Measurements from ENCODE around the gene KCND2.

Gene KCND2

GRCh38 chr7:120445276-120445675 is 172.3 kb downstream of the KCND2 start:
- TF ChIP-seq CTCF (IDR thresholded peaks at IDR 0.05; ENCODE audit: insufficient read depth, missing control alignments), result no peak
- no peak for FAIRE-seq

GRCh38 chr7:120452665-120453064 is 179.7 kb downstream of the KCND2 start:
- DNase-seq (ENCODE audit: insufficient read length, low spot score), result no peak
- no peak for TF ChIP-seq CTCF (IDR thresholded peaks at IDR 0.05; ENCODE audit: insufficient read depth, missing control alignments)
- FAIRE-seq, result no peak

More at GRCh38 chr7:120445276-120445675, 172.3 kb downstream of the KCND2 start:
- DNase-seq (ENCODE audit: insufficient read length, low spot score), result no peak

- FAIRE-seq (no peak), DNase-seq (ENCODE audit: insufficient read length, low spot score) (no peak)
- no peak for TF ChIP-seq CTCF (IDR thresholded peaks at IDR 0.05; ENCODE audit: insufficient read depth, missing control alignments)
These were observed 183.7 kb downstream of the KCND2 start for GRCh38 chr7:120456699-120457098.

GRCh38 chr7:120460949-120461348 is 188.0 kb downstream of the KCND2 start:
- no peak for DNase-seq (ENCODE audit: insufficient read length, low spot score)
- no peak for FAIRE-seq
- TF ChIP-seq CTCF (IDR thresholded peaks at IDR 0.05; ENCODE audit: insufficient read depth, missing control alignments), result no peak

GRCh38 chr7:120462991-120463390 is 190.0 kb downstream of the KCND2 start:
- FAIRE-seq, result no peak
- no peak for TF ChIP-seq CTCF (IDR thresholded peaks at IDR 0.05; ENCODE audit: insufficient read depth, missing control alignments)

GRCh38 chr7:120464104-120464503 is 191.1 kb downstream of the KCND2 start:
- DNase-seq (ENCODE audit: insufficient read length, low spot score) (no peak), FAIRE-seq (no peak)
- no peak for TF ChIP-seq CTCF (IDR thresholded peaks at IDR 0.05; ENCODE audit: insufficient read depth, missing control alignments)

More at GRCh38 chr7:120462991-120463390, 190.0 kb downstream of the KCND2 start:
- no peak for DNase-seq (ENCODE audit: insufficient read length, low spot score)

GRCh38 chr7:120467676-120468075 is 194.7 kb downstream of the KCND2 start:
- DNase-seq (ENCODE audit: insufficient read length, low spot score), result no peak
- no peak for TF ChIP-seq CTCF (IDR thresholded peaks at IDR 0.05; ENCODE audit: insufficient read depth, missing control alignments)
- FAIRE-seq, result no peak
